GM23248 (cell line): ENCODE results near the gene BBS7. TPM values are rescaled to one million over a fixed set of nuclear protein-coding genes. Genes with fewer than 3 reads are reported as not detected.

Experiments used
- DNase-seq: peaks from one replicate; pipeline ENCODE4 v3.0.0-alpha.2; 2015
- H2AFZ ChIP-seq: fragments of 200-600 bp; sonication (generic); 2 replicates; pipeline ENCODE4 v1.6.1; 2016; ENCODE audit warnings: antibody characterized with exemption
- H3F3A ChIP-seq: fragments of 200-600 bp; sonication (generic); 2 replicates; pipeline ENCODE4 v1.6.1; 2016; ENCODE audit warnings: mild to moderate bottlenecking, antibody characterized with exemption, mixed run types; ENCODE audit not compliant: insufficient read depth
- H3K27ac ChIP-seq: fragments of 200-600 bp; sonication (generic); 2 replicates; pipeline ENCODE4 v1.5.1; 2016; ENCODE audit warnings: mild to moderate bottlenecking
- H3K27me3 ChIP-seq: fragments of 200-600 bp; sonication (generic); replicated peaks from 2 replicates; pipeline ENCODE4 v1.6.1; 2016; ENCODE audit warnings: mild to moderate bottlenecking; ENCODE audit not compliant: insufficient read depth
- H3K36me3 ChIP-seq: fragments of 200-600 bp; sonication (generic); 2 replicates; pipeline ENCODE4 v1.6.1; 2016; ENCODE audit warnings: low read depth, mild to moderate bottlenecking
- H3K4me1 ChIP-seq: fragments of 200-600 bp; sonication (generic); 2 replicates; pipeline ENCODE4 v1.6.1; 2016; ENCODE audit warnings: mild to moderate bottlenecking; ENCODE audit not compliant: insufficient read depth
- H3K4me2 ChIP-seq: fragments of 200-600 bp; sonication (generic); one replicate; pipeline ENCODE4 v1.6.1; 2016; ENCODE audit warnings: mild to moderate bottlenecking; ENCODE audit not compliant: unreplicated experiment
- H3K4me3 ChIP-seq: fragments of 200-600 bp; sonication (generic); 2 replicates; pipeline ENCODE4 v1.5.1; 2016; ENCODE audit warnings: mild to moderate bottlenecking
- H3K79me2 ChIP-seq: fragments of 200-600 bp; sonication (generic); 2 replicates; pipeline ENCODE4 v1.6.1; 2016; ENCODE audit warnings: mild to moderate bottlenecking; ENCODE audit not compliant: insufficient read depth
- H3K9ac ChIP-seq: fragments of 200-600 bp; sonication (generic); 2 replicates; pipeline ENCODE4 v1.6.1; 2016; ENCODE audit warnings: mild to moderate bottlenecking
- H3K9me2 ChIP-seq: fragments of 200-600 bp; sonication (generic); 2 replicates; pipeline ENCODE4 v1.6.1; 2016; ENCODE audit warnings: mixed run types, mild to moderate bottlenecking, moderate library complexity; ENCODE audit not compliant: insufficient read depth
- H3K9me3 ChIP-seq: fragments of 200-600 bp; sonication (generic); one replicate; pipeline ENCODE4 v1.6.1; 2017; ENCODE audit warnings: low read depth
- H4K20me1 ChIP-seq: fragments of 200-600 bp; sonication (generic); 2 replicates; pipeline ENCODE4 v1.6.0; 2016; ENCODE audit not compliant: insufficient read depth
- EZH2 ChIP-seq: fragments of 200-600 bp; sonication (generic); IDR thresholded peaks from 2 replicates; pipeline ENCODE4 v1.6.1; 2018; ENCODE audit warnings: antibody characterized with exemption, mild to moderate bottlenecking; ENCODE audit not compliant: insufficient read depth, poor library complexity, severe bottlenecking
- EZH2phosphoT487 ChIP-seq: fragments of 200-600 bp; sonication (generic); IDR thresholded peaks from 2 replicates; pipeline ENCODE4 v1.6.1; 2018; ENCODE audit warnings: antibody characterized with exemption, moderate library complexity, mild to moderate bottlenecking, low read depth; ENCODE audit not compliant: insufficient read depth
- WGBS, 2 experiments: methylation state at CpG; one replicate each; pipeline ENCODE4 v1.1.6; 2015 to 2017; ENCODE audit warnings: low lambda C conversion rate in 2 of 2, low coverage in 1 of 2; ENCODE audit errors: missing lambda C conversion rate in 2 of 2; 5-methylcytosine and 5-hydroxymethylcytosine counted together
- in situ Hi-C: fragments of 300-500 bp; cut with MboI; formaldehyde crosslinking; loops from 2 replicates; pipeline ENCODE4 v1.15.0; 2020
- polyA plus RNA-seq: library from polyadenylated mRNA; unstranded; fragments of >200 nt; fragmentation: Nextera tagmentation; extraction: Ambion mirVana; gene quantifications from 2 replicates; pipeline ENCODE4 v1.2.1, GENCODE V29; 2016
- total RNA-seq: library from RNA; depleted of rRNA; stranded (reverse); fragments of >200 nt; shearing (Covaris generic); gene quantifications from 2 replicates; pipeline ENCODE4 v1.2.3, GENCODE V29; 2014

Gene BBS7
- total and polyA plus RNA-seq, 2 experiments from 2014 or later = 24.5 to 28.7 TPM

GRCh38 chr4:121799208-121799823 is 71.0 kb downstream of the BBS7 start:
- whole genome bisulfite sequencing, 2 experiments = 98 to 100% methylated on average over 2 of the region's 2 CpGs
- DNase-seq = no peak
- Histone ChIP-seq H3K27me3 (no peaks in the 10 kb centered on the region), H3K9ac (no peak overlapping the region), H2AFZ (peak overlapping the region; percentile 98), H3K79me2 (peaks cover 31% of the 10 kb centered on the region), H3K4me1 (peaks cover 42% of the 10 kb centered on the region), H3K27ac (no peak overlapping the region), H3K9me2 (no peaks in the 10 kb centered on the region), H3K9me3 (no peaks in the 10 kb centered on the region), H3K4me3 (no peak overlapping the region), H3K4me2 (no peak overlapping the region), H4K20me1 (no peaks in the 10 kb centered on the region), H3K36me3 (peaks cover 18% of the 10 kb centered on the region), H3F3A (peaks cover 17% of the 10 kb centered on the region)
- no peak for TF ChIP-seq EZH2phosphoT487
- TF ChIP-seq EZH2 = no peak
- in situ Hi-C loops = no loop called here

GRCh38 chr4:121796283-121796682 is 74.0 kb downstream of the BBS7 start:
- H3K4me3 ChIP-seq = no peak overlapping the region
- no peaks in the 10 kb centered on the region for H3K9me2 ChIP-seq
- H4K20me1 ChIP-seq = no peaks in the 10 kb centered on the region
- in situ Hi-C loops = no loop called here
- H3K4me1 ChIP-seq = peaks cover 44% of the 10 kb centered on the region
- no peaks in the 10 kb centered on the region for H3K27me3 ChIP-seq
- no peaks in the 10 kb centered on the region for H3K9me3 ChIP-seq
- no peaks in the 10 kb centered on the region for H3K36me3 ChIP-seq
- H2AFZ ChIP-seq = peak overlapping the region; percentile 26; the same call in 1 of the 2 replicates
- H3K4me2 ChIP-seq = peak overlapping the region; percentile 16
- H3K79me2 ChIP-seq = peaks cover 1% of the 10 kb centered on the region
- H3F3A ChIP-seq = peaks cover 29% of the 10 kb centered on the region
- TF ChIP-seq EZH2phosphoT487 (no peak), EZH2 (no peak)
- DNase-seq = peak; percentile 22
- no peak overlapping the region for H3K9ac ChIP-seq
- H3K27ac ChIP-seq = peak overlapping the region; percentile 16; the same call in 1 of the 2 replicates

- WGBS, 2 experiments = 76 to 88% methylated on average over 5 of the region's 5 CpGs
- no peak for TF ChIP-seq EZH2
- TF ChIP-seq EZH2phosphoT487 = no peak
- peak; percentile 38 for DNase-seq
- Histone ChIP-seq H3K9me3 (no peaks in the 10 kb centered on the region), H3K27me3 (no peaks in the 10 kb centered on the region), H3F3A (peaks cover 45% of the 10 kb centered on the region), H3K27ac (no peak overlapping the region), H2AFZ (no peak overlapping the region), H3K4me2 (no peak overlapping the region), H4K20me1 (no peaks in the 10 kb centered on the region), H3K9me2 (no peaks in the 10 kb centered on the region), H3K4me3 (no peak overlapping the region), H3K79me2 (no peaks in the 10 kb centered on the region), H3K36me3 (no peaks in the 10 kb centered on the region), H3K9ac (no peak overlapping the region), H3K4me1 (peaks cover 55% of the 10 kb centered on the region)
- in situ Hi-C loops = no loop called here
These were observed 75.6 kb downstream of the BBS7 start for GRCh38 chr4:121794505-121795188.

GRCh38 chr4:121792966-121793365 is 77.3 kb downstream of the BBS7 start:
- Histone ChIP-seq H3K79me2 (no peaks in the 10 kb centered on the region), H3K36me3 (no peaks in the 10 kb centered on the region), H3K9me2 (no peaks in the 10 kb centered on the region), H3K4me1 (peaks cover 72% of the 10 kb centered on the region), H3K4me2 (no peak overlapping the region), H3F3A (peaks cover 62% of the 10 kb centered on the region), H4K20me1 (no peaks in the 10 kb centered on the region), H3K9me3 (no peaks in the 10 kb centered on the region), H3K27ac (no peak overlapping the region), H3K9ac (no peak overlapping the region), H3K27me3 (no peaks in the 10 kb centered on the region), H2AFZ (no peak overlapping the region), H3K4me3 (no peak overlapping the region)
- no peak for DNase-seq
- WGBS, 2 experiments = 97 to 98% methylated on average over 2 of the region's 2 CpGs
- in situ Hi-C loops = no loop called here
- TF ChIP-seq EZH2phosphoT487 (no peak), EZH2 (no peak)
